Loucy (cell line): Measurements from ENCODE around the gene INPPL1.

ENCODE experiments used
- CTCF ChIP-seq: fragments of 200-600 bp; sonication (generic); conservative IDR thresholded peaks from 2 replicates; pipeline ENCODE4 v1.5.1; 2014; ENCODE audit warnings: mild to moderate bottlenecking, antibody characterized with exemption, low read length
- EZH2phosphoT487 ChIP-seq: fragments of 200-600 bp; IDR thresholded peaks from 2 replicates; pipeline ENCODE4 v1.6.1; 2018; ENCODE audit warnings: antibody characterized with exemption, mild to moderate bottlenecking, moderate library complexity, borderline replicate concordance

GRCh38 chr11:72177656-72178055 lies 46.9 kb upstream of the INPPL1 start:
- TF ChIP-seq CTCF (no peak), EZH2phosphoT487 (no peak)
